PFSK-1 (cell line): ENCODE results near the gene PRSS3. TPM values are rescaled to one million over a fixed set of nuclear protein-coding genes. Genes with fewer than 3 reads are reported as not detected.

ENCODE experiments used
- FOXP2 ChIP-seq: optimal IDR thresholded peaks from 2 replicates; pipeline ENCODE3; 2011; ENCODE audit warnings: borderline replicate concordance, control low read depth, inconsistent platforms; ENCODE audit not compliant: insufficient read depth; ENCODE audit errors: extremely low read length, extremely low read depth
- POLR2AphosphoS5 ChIP-seq: IDR thresholded peaks from 2 replicates; pipeline ENCODE4 v1.6.1; 2012; ENCODE audit warnings: low read depth, mild to moderate bottlenecking, control low read depth, low read length, moderate library complexity
- SIN3A ChIP-seq: IDR thresholded peaks from 2 replicates; pipeline ENCODE4 v1.6.1; 2012; ENCODE audit warnings: mild to moderate bottlenecking, low read length, moderate library complexity, borderline replicate concordance; ENCODE audit not compliant: insufficient read depth
- TAF1 ChIP-seq: IDR thresholded peaks from 2 replicates; pipeline ENCODE4 v1.6.1; 2012; ENCODE audit warnings: low read length, control low read depth, borderline replicate concordance; ENCODE audit not compliant: insufficient read depth
- polyA plus RNA-seq: library from polyadenylated mRNA; unstranded; fragments of >200 nt; gene quantifications from one replicate; pipeline ENCODE4 v1.2.1, GENCODE V29; 2012; ENCODE audit warnings: low read depth, missing spikeins; ENCODE audit not compliant: insufficient read length
- TF ChIP-seq, protein P1 (sequence below), 2 experiments: IDR thresholded peaks; 2 replicates each; pipeline versions ENCODE4 v1.6.1 to v1.8.0; 2011 to 2012; ENCODE audit warnings: low read depth in 2 of 2, low read length in 2 of 2, control low read depth in 1 of 2, inconsistent platforms in 1 of 2, mild to moderate bottlenecking in 1 of 2, moderate library complexity in 1 of 2; ENCODE audit not compliant: insufficient read depth in 1 of 2

PRSS3 gene
- not detected for polyA plus RNA-seq

DNA sequence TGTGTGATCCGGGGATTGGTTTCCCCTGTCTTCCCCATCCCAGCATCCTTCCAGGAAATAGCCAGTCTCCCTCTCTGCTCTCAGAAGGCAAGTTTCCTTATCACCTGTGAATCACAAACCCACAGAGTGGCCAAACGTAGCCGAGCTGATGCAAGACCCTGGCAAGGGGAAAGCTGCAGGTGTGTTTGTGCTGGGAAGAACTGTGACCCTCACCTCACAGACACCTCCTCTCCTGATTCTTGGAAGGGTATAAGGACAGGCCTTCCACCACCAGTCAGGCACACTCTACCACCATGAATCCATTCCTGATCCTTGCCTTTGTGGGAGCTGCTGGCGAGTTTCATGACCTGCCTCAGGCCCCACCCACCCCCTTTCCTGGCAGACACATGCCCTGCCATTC lies at the start of gene PRSS3:
PRSS3 (plus strand) TSS at position 281 of the 400 bp plus-strand sequence; CDS start at position 294, 13 bp downstream.
- no peak for TF ChIP-seq FOXP2
- TF ChIP-seq, protein P1, sequence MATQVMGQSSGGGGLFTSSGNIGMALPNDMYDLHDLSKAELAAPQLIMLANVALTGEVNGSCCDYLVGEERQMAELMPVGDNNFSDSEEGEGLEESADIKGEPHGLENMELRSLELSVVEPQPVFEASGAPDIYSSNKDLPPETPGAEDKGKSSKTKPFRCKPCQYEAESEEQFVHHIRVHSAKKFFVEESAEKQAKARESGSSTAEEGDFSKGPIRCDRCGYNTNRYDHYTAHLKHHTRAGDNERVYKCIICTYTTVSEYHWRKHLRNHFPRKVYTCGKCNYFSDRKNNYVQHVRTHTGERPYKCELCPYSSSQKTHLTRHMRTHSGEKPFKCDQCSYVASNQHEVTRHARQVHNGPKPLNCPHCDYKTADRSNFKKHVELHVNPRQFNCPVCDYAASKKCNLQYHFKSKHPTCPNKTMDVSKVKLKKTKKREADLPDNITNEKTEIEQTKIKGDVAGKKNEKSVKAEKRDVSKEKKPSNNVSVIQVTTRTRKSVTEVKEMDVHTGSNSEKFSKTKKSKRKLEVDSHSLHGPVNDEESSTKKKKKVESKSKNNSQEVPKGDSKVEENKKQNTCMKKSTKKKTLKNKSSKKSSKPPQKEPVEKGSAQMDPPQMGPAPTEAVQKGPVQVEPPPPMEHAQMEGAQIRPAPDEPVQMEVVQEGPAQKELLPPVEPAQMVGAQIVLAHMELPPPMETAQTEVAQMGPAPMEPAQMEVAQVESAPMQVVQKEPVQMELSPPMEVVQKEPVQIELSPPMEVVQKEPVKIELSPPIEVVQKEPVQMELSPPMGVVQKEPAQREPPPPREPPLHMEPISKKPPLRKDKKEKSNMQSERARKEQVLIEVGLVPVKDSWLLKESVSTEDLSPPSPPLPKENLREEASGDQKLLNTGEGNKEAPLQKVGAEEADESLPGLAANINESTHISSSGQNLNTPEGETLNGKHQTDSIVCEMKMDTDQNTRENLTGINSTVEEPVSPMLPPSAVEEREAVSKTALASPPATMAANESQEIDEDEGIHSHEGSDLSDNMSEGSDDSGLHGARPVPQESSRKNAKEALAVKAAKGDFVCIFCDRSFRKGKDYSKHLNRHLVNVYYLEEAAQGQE (IDR thresholded peaks at IDR 0.05; ENCODE audit: insufficient read depth in 1 of 2, low read depth in 2 of 2, low read length in 2 of 2), result no peak
- TF ChIP-seq TAF1, result no peak

DNA sequence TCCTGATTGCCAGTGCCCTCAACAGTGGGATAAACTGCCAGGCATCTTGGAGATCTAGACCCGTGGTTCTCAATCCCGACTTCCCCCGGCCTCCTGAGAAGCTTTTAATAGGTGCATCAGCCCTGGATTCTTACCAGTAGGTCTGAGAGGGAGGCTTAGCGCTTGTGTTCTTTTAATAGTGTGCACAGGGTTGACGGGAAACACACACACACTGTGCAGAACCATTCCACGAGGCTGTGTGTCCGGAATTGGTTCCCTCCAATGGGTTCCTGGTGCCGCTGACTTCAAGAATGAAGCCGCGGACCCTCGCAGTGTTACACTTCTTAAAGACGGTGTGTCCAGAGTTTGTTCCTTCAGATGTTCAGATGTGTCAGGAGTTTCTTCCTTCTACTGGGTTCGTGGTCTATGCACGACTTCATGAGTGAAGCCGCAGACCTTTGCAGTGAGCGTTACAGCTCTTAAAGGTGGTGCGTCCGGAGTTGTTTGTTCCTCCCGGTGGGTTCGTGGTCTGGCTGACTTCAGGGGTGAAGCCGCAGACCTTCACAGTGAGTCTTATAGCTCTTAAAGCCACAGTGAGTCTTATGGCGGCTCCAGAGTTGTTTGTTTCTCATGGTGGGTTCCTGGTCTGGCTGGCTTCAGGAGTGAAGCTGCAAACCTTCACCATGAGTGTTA lies 46.6 kb upstream of the PRSS3 start:
- TF ChIP-seq FOXP2, result no peak

DNA sequence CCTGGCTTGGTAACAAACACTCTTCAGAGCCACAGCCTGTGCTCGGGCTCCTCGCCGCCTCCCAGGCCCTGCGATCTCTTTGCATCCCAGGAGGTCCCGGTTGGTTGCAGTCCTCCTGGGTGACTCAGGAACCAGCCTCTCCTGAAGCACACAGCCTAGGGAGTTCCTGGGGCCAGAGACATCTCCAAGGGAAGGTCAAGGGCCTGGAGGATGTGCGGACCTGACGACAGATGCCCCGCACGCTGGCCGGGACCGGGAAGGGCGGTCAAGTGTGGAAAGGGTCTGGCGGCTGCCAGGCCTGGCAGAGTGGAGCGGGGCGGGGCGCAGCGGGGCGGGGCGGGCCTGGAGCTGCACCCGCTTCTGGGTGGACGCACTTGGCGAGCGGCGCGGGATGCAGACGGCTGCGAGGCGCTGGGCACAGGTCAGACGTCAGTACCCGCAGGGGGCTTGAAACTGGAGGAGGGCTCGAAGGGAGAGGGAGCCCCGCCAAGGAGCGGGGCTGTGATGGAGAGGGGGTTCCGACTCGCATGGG lies 45.0 kb upstream of the PRSS3 start:
- TF ChIP-seq, protein P1 (IDR thresholded peaks at IDR 0.05; ENCODE audit: insufficient read depth in 1 of 2, low read depth in 2 of 2, low read length in 2 of 2), result no peak

DNA sequence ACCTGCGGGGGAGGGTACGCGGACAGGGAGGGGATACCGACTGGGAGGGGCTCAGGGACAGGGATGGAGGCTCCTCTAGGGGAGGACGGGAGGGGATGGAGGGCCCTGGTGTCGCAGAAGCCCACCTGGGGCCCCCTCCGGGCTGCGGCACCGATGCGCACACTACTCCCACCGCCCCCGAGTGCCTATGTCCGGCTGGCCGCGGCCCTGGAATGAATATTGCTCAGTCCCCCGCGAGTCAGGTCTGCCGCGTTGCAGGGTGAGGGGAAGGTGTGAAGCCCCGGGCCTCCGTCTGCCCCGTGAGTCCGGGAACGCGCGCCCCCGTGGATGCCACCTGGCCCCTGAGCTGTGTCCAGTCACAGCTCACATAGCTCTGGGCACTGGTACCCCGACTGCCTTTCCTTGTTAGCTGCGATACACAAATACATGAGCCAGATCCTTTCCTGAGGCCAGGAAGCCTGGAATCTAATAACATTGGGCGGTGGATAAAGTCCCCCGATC lies 44.5 kb upstream of the PRSS3 start:
- TF ChIP-seq, protein P1 (IDR thresholded peaks at IDR 0.05; ENCODE audit: insufficient read depth in 1 of 2, low read depth in 2 of 2, low read length in 2 of 2), result no peak
- no peak for TF ChIP-seq POLR2AphosphoS5
- no peak for TF ChIP-seq SIN3A
- no peak for TF ChIP-seq TAF1
- TF ChIP-seq FOXP2, result no peak

DNA sequence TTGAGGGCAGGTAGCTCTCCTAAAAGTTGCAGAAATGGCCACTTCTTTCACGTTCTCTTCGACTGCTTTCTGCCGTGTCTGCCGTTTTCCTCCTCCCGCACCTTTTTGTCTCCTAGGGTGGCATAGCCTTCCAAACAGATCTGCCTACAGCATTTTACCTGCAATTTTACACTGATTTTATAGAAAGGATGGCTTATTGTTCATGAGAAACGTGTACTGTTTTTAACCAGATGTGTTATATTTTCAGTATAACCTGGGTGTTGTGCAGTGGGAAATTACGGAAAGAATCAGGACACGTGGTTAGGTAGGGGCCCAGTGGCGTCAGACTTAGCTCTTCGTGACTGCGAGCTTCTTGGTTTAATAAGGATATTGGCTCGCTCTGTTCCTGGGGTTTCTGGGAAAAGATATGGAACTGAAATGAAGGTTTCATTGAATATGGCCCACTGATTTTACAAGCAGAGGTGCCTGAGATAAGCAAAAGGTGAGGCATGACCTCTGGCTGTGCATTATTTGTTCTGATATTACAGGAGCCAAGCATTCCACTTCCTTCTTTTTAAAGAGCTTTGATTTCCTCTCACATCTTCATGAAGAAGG lies 43.7 kb upstream of the PRSS3 start:
- TF ChIP-seq FOXP2 (no peak), SIN3A (no peak), TAF1 (no peak), POLR2AphosphoS5 (no peak)
- TF ChIP-seq, protein P1 (IDR thresholded peaks at IDR 0.05; ENCODE audit: insufficient read depth in 1 of 2, low read depth in 2 of 2, low read length in 2 of 2), result no peak
